Measurements from ENCODE around the gene NPIPA2.
"Not testable (repeated sequence)": the region's sequence is repeated elsewhere in the genome, so short reads cannot be mapped to it uniquely, and the experiment has no call there.

DNA sequence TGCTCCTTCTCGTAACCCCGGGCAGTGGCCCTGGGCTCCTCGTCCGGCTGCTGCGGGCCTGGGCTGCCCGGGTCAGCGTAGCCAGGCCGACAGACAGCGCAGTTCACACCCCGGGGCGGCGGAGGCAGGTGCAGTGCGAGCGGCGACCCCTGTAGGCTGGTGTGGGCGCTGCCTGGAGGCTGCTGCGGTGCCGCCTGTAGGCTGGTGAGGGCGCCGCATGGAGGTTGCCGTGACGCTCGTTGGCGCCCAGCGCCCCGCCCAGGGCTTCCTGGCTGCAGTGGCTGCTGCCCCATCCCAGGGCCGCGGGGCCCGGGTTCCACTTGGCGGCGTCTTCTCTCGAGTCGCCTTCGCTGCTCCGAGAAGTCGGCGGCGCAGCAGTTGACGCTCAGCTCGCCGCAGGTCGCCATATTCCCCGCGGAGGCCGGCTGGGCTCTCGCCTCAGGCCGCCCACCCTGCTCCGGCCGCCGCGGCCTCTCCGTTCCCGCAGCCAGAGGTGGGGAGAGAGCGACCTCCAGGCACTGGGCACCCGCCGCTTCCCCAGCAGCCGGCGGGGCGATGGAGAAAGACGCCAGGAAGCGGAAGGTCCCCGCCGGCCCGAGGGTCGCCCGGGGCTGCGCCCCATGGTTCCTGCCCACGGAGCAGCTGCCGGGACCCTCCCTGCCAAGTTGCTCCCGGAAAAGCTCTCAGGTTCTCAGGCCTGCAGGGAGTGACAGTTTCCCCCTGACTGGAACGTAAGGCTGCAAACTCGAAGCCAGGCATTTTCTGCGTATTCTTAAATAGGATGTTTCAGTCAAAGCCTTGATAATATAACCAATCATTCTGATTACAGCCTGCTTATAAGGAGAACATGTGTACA is at the start of gene NPIPA2:
- TF ChIP-seq POLR2A (IDR thresholded peaks at IDR 0.05; ENCODE audit: low read depth, low read length); TAF1 (IDR thresholded peaks at IDR 0.05; ENCODE audit: borderline replicate concordance, low read depth, low read length): not testable (repeated sequence)
